K562 (cell line): ENCODE measurements around the gene MACROD2. TPM values are rescaled to one million over a fixed set of nuclear protein-coding genes. Genes with fewer than 3 reads are reported as not detected.

Experiments used
- ATAC-seq: fragments of 200-7000 bp; cut with Tn5 transposase; 3 replicates; pipeline ENCODE4 v1.9.1; 2020; ENCODE audit warnings: moderate library complexity
- BruUV-seq: library from RNA; stranded (reverse); fragments of 400-500 nt; replicated peaks from 2 replicates; lab custom pipeline; 2021; lab: Mats Ljungman, UMichigan
- CTCF ChIA-PET: fragments of 300-600 bp; formaldehyde crosslinking; extraction: SDS; loops from one replicate; lab custom pipeline; 2021; ENCODE audit warnings: low intra/inter-chr PET ratio; lab: Yijun Ruan, JAX
- POLR2A ChIA-PET: fragments of 300-600, 350-650 bp; sonication (Branson Sonifier 250); formaldehyde crosslinking; extraction: SDS; loops from one replicate; lab custom pipeline; 2021; ENCODE audit warnings: antibody characterized with exemption, inconsistent platforms; lab: Yijun Ruan, JAX
- DNase-seq, 4 experiments: peaks; one replicate each; pipeline versions ENCODE4 v3.0.0 to v3.0.0-alpha.2; 2011 to 2018; ENCODE audit warnings: low spot score in 3 of 4, mixed read lengths in 3 of 4; ENCODE audit errors: extremely low read depth in 1 of 4
- FAIRE-seq: peaks from 2 replicates; lab custom pipeline; 2011; peaks lifted over from hg19 to GRCh38; lab: Jason Lieb, UNC
- H2AFZ ChIP-seq: 2 replicates; pipeline ENCODE4 v1.6.0; 2011; ENCODE audit warnings: low read depth, low read length, control low read depth, inconsistent platforms
- H3K27ac ChIP-seq: fragments of 200-600 bp; 3 replicates; pipeline ENCODE4 v1.8.0; 2011; ENCODE audit warnings: low read depth, mild to moderate bottlenecking, control low read depth, inconsistent platforms, low read length, moderate library complexity, mixed read lengths; ENCODE audit errors: extremely low read depth
- H3K27me3 ChIP-seq, 2 experiments: fragments of 300-600 bp in 1 of 2; 2 replicates in 1 of 2; 3 replicates in 1 of 2; pipeline versions ENCODE4 v1.6.0 to v1.8.0; 2011; ENCODE audit warnings: inconsistent platforms in 2 of 2, low read length in 2 of 2, mild to moderate bottlenecking in 1 of 2, mixed read lengths in 1 of 2, moderate library complexity in 1 of 2; ENCODE audit not compliant: control insufficient read depth in 2 of 2, insufficient read depth in 2 of 2
- H3K36me3 ChIP-seq: fragments of 300-600 bp; 3 replicates; pipeline ENCODE4 v1.8.0; 2011; ENCODE audit warnings: mild to moderate bottlenecking, low read length, inconsistent platforms; ENCODE audit not compliant: control insufficient read depth, insufficient read depth
- H3K4me1 ChIP-seq, 2 experiments: fragments of 200-600 bp in 1 of 2; replicated peaks in 1 of 2; 2 replicates in 1 of 2; 3 replicates in 1 of 2; pipeline versions ENCODE4 v1.5.1 to v1.8.0; 2011; ENCODE audit warnings: inconsistent platforms in 2 of 2, low read length in 2 of 2, mild to moderate bottlenecking in 1 of 2, mixed read lengths in 1 of 2, moderate library complexity in 1 of 2; ENCODE audit not compliant: control insufficient read depth in 2 of 2, insufficient read depth in 2 of 2
- H3K4me2 ChIP-seq: 2 replicates; pipeline ENCODE4 v1.6.1; 2011; ENCODE audit warnings: low read length, control low read depth, inconsistent platforms, mixed read lengths; ENCODE audit not compliant: insufficient read depth
- H3K4me3 ChIP-seq: fragments of 200-600 bp; sonication (generic), shearing (Covaris generic); 2 replicates; pipeline ENCODE4 v1.5.1; 2016; ENCODE audit warnings: control low read depth, inconsistent platforms
- H3K79me2 ChIP-seq: fragments of 200-600 bp; 3 replicates; pipeline ENCODE4 v1.8.0; 2011; ENCODE audit warnings: low read length, inconsistent platforms; ENCODE audit not compliant: control insufficient read depth, insufficient read depth
- H3K9ac ChIP-seq, 2 experiments: 2 replicates each; pipeline versions ENCODE4 v1.6.0 to v1.6.1; 2011; ENCODE audit warnings: low read depth in 2 of 2, low read length in 2 of 2, control low read depth in 1 of 2, inconsistent platforms in 1 of 2, mild to moderate bottlenecking in 1 of 2, mixed read lengths in 1 of 2; ENCODE audit not compliant: insufficient read depth in 1 of 2
- H3K9me1 ChIP-seq: one replicate; pipeline ENCODE4 v1.6.0; 2011; ENCODE audit warnings: inconsistent platforms, mild to moderate bottlenecking, low read length, moderate library complexity; ENCODE audit not compliant: control insufficient read depth, insufficient read depth
- H3K9me3 ChIP-seq: replicated peaks from 2 replicates; pipeline ENCODE4 v1.5.1; 2011; ENCODE audit warnings: low read depth, low read length, inconsistent platforms; ENCODE audit not compliant: control insufficient read depth, insufficient read depth
- H4K20me1 ChIP-seq: replicated peaks from 2 replicates; pipeline ENCODE4 v1.6.1; 2011; ENCODE audit warnings: low read length, inconsistent platforms, mixed read lengths; ENCODE audit not compliant: control insufficient read depth, insufficient read depth
- E2F4 ChIP-seq: sonication (generic); formaldehyde crosslinking; IDR thresholded peaks from 2 replicates; pipeline ENCODE4 v1.8.0; 2022; ENCODE audit warnings: mild to moderate bottlenecking, low read depth, missing genetic modification reagents
- HOXB6 ChIP-seq: fragments of 250-450 bp; sonication (Bioruptor Pico); IDR thresholded peaks from 2 replicates; pipeline ENCODE4 v1.5.1; 2022; ENCODE audit warnings: mild to moderate bottlenecking, borderline replicate concordance
- KDM4B ChIP-seq, 2 experiments: fragments of 450-650 bp in 1 of 2; sonication (generic) in 1 of 2; IDR thresholded peaks; 2 replicates each; pipeline ENCODE4 v1.6.1; 2016 to 2017; ENCODE audit warnings: borderline replicate concordance in 2 of 2, antibody characterized with exemption in 1 of 2, low read depth in 1 of 2, mild to moderate bottlenecking in 1 of 2
- MXD1 ChIP-seq: fragments of 250-450 bp; sonication (Bioruptor Pico); IDR thresholded peaks from 2 replicates; pipeline ENCODE4 v1.8.0; 2021; ENCODE audit warnings: borderline replicate concordance, mild to moderate bottlenecking, moderate library complexity; ENCODE audit not compliant: poor library complexity, severe bottlenecking
- SAP30 ChIP-seq: fragments of 200-600 bp; sonication (generic); IDR thresholded peaks from 2 replicates; pipeline ENCODE4 v1.6.1; 2012; ENCODE audit warnings: borderline replicate concordance, low read depth, mild to moderate bottlenecking, moderate library complexity, low read length, control low read depth, inconsistent platforms; ENCODE audit not compliant: insufficient read depth, poor library complexity, severe bottlenecking
- ZBTB40 ChIP-seq, 2 experiments: fragments of 450-650 bp in 1 of 2; sonication (generic) in 1 of 2; formaldehyde crosslinking in 1 of 2; IDR thresholded peaks; 2 replicates each; pipeline versions ENCODE4 v1.7.1 to v1.9.0; 2016 to 2022; ENCODE audit warnings: inconsistent platforms in 1 of 2, mild to moderate bottlenecking in 1 of 2, missing genetic modification reagents in 1 of 2
- ZC3H11A ChIP-seq: IDR thresholded peaks from 2 replicates; pipeline ENCODE4 v1.6.1; 2012; ENCODE audit warnings: low read depth, low read length, improper control_type of control experiment
- ZFP36 ChIP-seq: fragments of 150-350 bp; IDR thresholded peaks from 2 replicates; pipeline ENCODE4 v1.6.1; 2018; ENCODE audit warnings: low read length, low read depth; ENCODE audit not compliant: partially characterized antibody
- ZNF354B ChIP-seq: fragments of 250-450 bp; sonication (Bioruptor Pico); IDR thresholded peaks from 2 replicates; pipeline ENCODE4 v1.4.0; 2020
- ZNF507 ChIP-seq: conservative IDR thresholded peaks from 2 replicates; pipeline ENCODE4 v1.6.1; 2017; ENCODE audit warnings: missing genetic modification characterization, missing compliant biosample characterization
- ZNF589 ChIP-seq: fragments of 200-800 bp; sonication (Bioruptor generic); IDR thresholded peaks from 2 replicates; pipeline ENCODE4 v1.6.1; 2016; ENCODE audit warnings: low read depth, missing genetic modification characterization, missing compliant biosample characterization
- WGBS: fragments of 100-300 bp; shearing (Covaris generic); methylation state at CpG from one replicate; pipeline ENCODE4 v1.1.6; 2016; ENCODE audit warnings: low coverage, mixed read lengths; ENCODE audit not compliant: insufficient coverage; ENCODE audit errors: missing lambda C conversion rate; 5-methylcytosine and 5-hydroxymethylcytosine counted together
- in situ Hi-C: fragments of 300-500 bp; cut with MboI; formaldehyde crosslinking; loops from 4 replicates; pipeline ENCODE4 v1.15.0; 2018; ENCODE audit warnings: inconsistent platforms, mixed read lengths
- intact Hi-C: fragments of 100-400 bp; cut with micrococcal nuclease; formaldehyde crosslinking; loops from 2 replicates; pipeline ENCODE4 v1.14.2; 2022
- polyA plus RNA-seq, 8 experiments: library from polyadenylated mRNA; depleted of rRNA in 4 of 8; stranded (reverse) in 5 of 8; unstranded in 3 of 8; fragments of >200 nt; fragmentation: Nextera tagmentation in 2 of 8; fragmentation: Illumina TruSeq in 1 of 8; extraction: Ambion mirVana in 2 of 8; extraction: Trizol in 1 of 8; gene quantifications; 2 replicates each; pipeline versions ENCODE4 v1.2.1 to v1.2.3, GENCODE V29; 2011 to 2014; ENCODE audit warnings: inconsistent platforms in 1 of 8, missing spikeins in 1 of 8
- total RNA-seq, 7 experiments: library from RNA; depleted of rRNA in 6 of 7; stranded (reverse); fragments of >200 nt in 6 of 7; fragmentation: Illumina TruSeq in 2 of 7; extraction: Trizol in 2 of 7; gene quantifications; 2 replicates each; pipeline versions ENCODE4 v1.2.1 to v1.2.3, GENCODE V29; 2011 to 2021; ENCODE audit warnings: low replicate concordance in 1 of 7

Gene MACROD2
- total and polyA plus RNA-seq, 9 of the 15 experiments (the other 6 are each of a cell fraction or from before 2014, with no cell fraction given) = not detected

- no peak for TF ChIP-seq MXD1 (CRISPR knock-in tag)
- TF ChIP-seq ZC3H11A = no peak
- TF ChIP-seq KDM4B (IDR thresholded peaks at IDR 0.05; ENCODE audit: borderline replicate concordance in 2 of 2, low read depth in 1 of 2) = no peak
- TF ChIP-seq SAP30 = no peak
- TF ChIP-seq E2F4 = no peak
- no peak for TF ChIP-seq ZNF507
These were observed 1768.0 kb downstream of the MACROD2 start (continued) for GRCh38 chr20:15763366-15763765.

- ATAC-seq (no peak), FAIRE-seq (no peak), DNase-seq (no peak)
- ChIA-PET CTCF (no interaction called here), POLR2A (no interaction called here)
- Histone ChIP-seq H3K4me3 (no peak overlapping the region), H3K79me2 (no peaks in the 10 kb centered on the region), H3K4me2 (no peak overlapping the region), H3K36me3 (no peaks in the 10 kb centered on the region), H3K9me3 (no peaks in the 10 kb centered on the region), H3K9me1 (no peaks in the 10 kb centered on the region), H4K20me1 (no peaks in the 10 kb centered on the region), H3K4me1 (no peaks in the 10 kb centered on the region), H2AFZ (no peak overlapping the region), H3K27me3 (no peaks in the 10 kb centered on the region), H3K27ac (no peak overlapping the region), H3K9ac (no peak overlapping the region)
- 0% methylated on average over 1 of the region's 1 CpG for WGBS
- no TSS peak for BruUV-seq
- intact Hi-C loops (no loop called here), in situ Hi-C loops (no loop called here)
- TF ChIP-seq ZNF589 (CRISPR knock-in tag) (no peak), ZFP36 (no peak), ZNF354B (no peak), HOXB6 (no peak), ZBTB40 (IDR thresholded peaks at IDR 0.05) (no peak), ZBTB40 (CRISPR knock-in tag; IDR thresholded peaks at IDR 0.05) (no peak)
These were observed 1772.3 kb downstream of the MACROD2 start for GRCh38 chr20:15767586-15767985.
